ENCODE measurements around the gene SLC6A7.

DNA sequence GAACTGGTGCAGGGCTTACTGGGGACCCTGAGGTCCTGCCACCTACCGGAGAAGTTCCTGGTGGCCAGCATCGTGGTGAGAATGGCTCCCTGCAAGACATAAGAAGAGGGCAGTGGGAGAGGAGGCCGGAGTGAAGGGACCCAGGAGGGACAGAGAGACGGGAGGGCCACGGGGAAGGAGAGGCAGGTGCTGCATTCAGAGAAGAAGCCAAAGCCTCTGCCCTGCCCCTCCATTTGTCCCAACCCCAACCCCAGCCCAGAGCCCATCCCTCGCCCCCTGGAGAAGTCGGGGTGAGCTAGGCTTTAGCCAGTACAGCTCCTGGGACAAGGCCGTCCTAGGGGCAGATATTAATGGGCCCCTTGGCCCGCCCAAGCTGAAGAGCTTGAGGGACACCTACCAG, 57.9 kb downstream of the SLC6A7 start:
- TF ChIP-seq POLR2A (IDR thresholded peaks at IDR 0.05) = no peak
- TF ChIP-seq, protein P1, sequence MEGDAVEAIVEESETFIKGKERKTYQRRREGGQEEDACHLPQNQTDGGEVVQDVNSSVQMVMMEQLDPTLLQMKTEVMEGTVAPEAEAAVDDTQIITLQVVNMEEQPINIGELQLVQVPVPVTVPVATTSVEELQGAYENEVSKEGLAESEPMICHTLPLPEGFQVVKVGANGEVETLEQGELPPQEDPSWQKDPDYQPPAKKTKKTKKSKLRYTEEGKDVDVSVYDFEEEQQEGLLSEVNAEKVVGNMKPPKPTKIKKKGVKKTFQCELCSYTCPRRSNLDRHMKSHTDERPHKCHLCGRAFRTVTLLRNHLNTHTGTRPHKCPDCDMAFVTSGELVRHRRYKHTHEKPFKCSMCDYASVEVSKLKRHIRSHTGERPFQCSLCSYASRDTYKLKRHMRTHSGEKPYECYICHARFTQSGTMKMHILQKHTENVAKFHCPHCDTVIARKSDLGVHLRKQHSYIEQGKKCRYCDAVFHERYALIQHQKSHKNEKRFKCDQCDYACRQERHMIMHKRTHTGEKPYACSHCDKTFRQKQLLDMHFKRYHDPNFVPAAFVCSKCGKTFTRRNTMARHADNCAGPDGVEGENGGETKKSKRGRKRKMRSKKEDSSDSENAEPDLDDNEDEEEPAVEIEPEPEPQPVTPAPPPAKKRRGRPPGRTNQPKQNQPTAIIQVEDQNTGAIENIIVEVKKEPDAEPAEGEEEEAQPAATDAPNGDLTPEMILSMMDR (IDR thresholded peaks at IDR 0.05) = no peak
